Panc1 (cell line): ENCODE results near the gene GALNT13. TPM values are rescaled to one million over a fixed set of nuclear protein-coding genes. Genes with fewer than 3 reads are reported as not detected.

Experiments
- ATAC-seq: fragments of 200-7000 bp; cut with Tn5 transposase; 2 replicates; pipeline ENCODE4 v1.9.1; 2020; ENCODE audit warnings: mild to moderate bottlenecking, moderate library complexity
- BruUV-seq: library from RNA; stranded (reverse); fragments of 400-500 nt; replicated peaks from 2 replicates; lab custom pipeline; 2021; lab: Mats Ljungman, UMichigan
- CTCF ChIA-PET: fragments of 300-600 bp; sonication (Branson Sonifier 250); formaldehyde crosslinking; loops from one replicate; lab custom pipeline; 2022; ENCODE audit warnings: antibody characterized with exemption; lab: Charles Lee
- POLR2A ChIA-PET: fragments of 300-600 bp; sonication (Branson Sonifier 250); formaldehyde crosslinking; loops from one replicate; lab custom pipeline; 2022; ENCODE audit warnings: antibody characterized with exemption; lab: Charles Lee
- DNase-seq: peaks from one replicate; pipeline ENCODE4 v3.0.0-alpha.2; 2010; ENCODE audit warnings: low read depth, low spot score
- H3K27ac ChIP-seq: 2 replicates; pipeline ENCODE4 v1.5.1; 2011; ENCODE audit warnings: mild to moderate bottlenecking, low read length, inconsistent platforms
- H3K27me3 ChIP-seq: fragments of 200-500 bp; sonication (Bioruptor generic); 2 replicates; pipeline ENCODE4 v1.6.0; 2014; ENCODE audit warnings: low read length, inconsistent platforms; ENCODE audit not compliant: control insufficient read depth, insufficient read depth
- H3K36me3 ChIP-seq: fragments of 200-500 bp; sonication (Bioruptor generic); 2 replicates; pipeline ENCODE4 v1.5.1; 2014; ENCODE audit warnings: inconsistent platforms, mild to moderate bottlenecking, low read length, moderate library complexity; ENCODE audit not compliant: control insufficient read depth, insufficient read depth
- H3K4me1 ChIP-seq: 2 replicates; pipeline ENCODE4 v1.5.1; 2011; ENCODE audit warnings: inconsistent platforms, mild to moderate bottlenecking, low read length, moderate library complexity; ENCODE audit not compliant: control insufficient read depth, insufficient read depth
- H3K4me3 ChIP-seq, 2 experiments: 2 replicates each; pipeline ENCODE4 v1.5.1; 2011 to 2012; ENCODE audit warnings: low read depth in 2 of 2, low read length in 2 of 2, mild to moderate bottlenecking in 2 of 2, inconsistent platforms in 1 of 2, moderate library complexity in 1 of 2
- H3K9me3 ChIP-seq: fragments of 200-500 bp; sonication (Bioruptor generic); 2 replicates; pipeline ENCODE4 v1.5.1; 2014; ENCODE audit warnings: low read depth, mild to moderate bottlenecking, inconsistent platforms, low read length, moderate library complexity; ENCODE audit not compliant: control insufficient read depth, insufficient read depth
- POLR2AphosphoS5 ChIP-seq: IDR thresholded peaks from 2 replicates; pipeline ENCODE4 v1.6.1; 2012; ENCODE audit warnings: mild to moderate bottlenecking, low read depth, low read length, moderate library complexity
- SIN3A ChIP-seq: IDR thresholded peaks from 2 replicates; pipeline ENCODE4 v1.6.1; 2012; ENCODE audit warnings: low read depth, mild to moderate bottlenecking, low read length, moderate library complexity, borderline replicate concordance; ENCODE audit not compliant: insufficient read depth
- TCF7L2 ChIP-seq: IDR thresholded peaks from 2 replicates; pipeline ENCODE4 v1.6.1; 2011; ENCODE audit warnings: mild to moderate bottlenecking, low read depth, low read length, inconsistent platforms
- in situ Hi-C: cut with HindIII; loops from 2 replicates; pipeline ENCODE4 v1.10.0; 2016; ENCODE audit warnings: low sequenced_read_pairs, low pct_unique_long_range_greater_than_20kb
- intact Hi-C: fragments of 100-400 bp; cut with micrococcal nuclease; formaldehyde crosslinking; loops from one replicate; pipeline ENCODE4 v1.10.0; 2022; ENCODE audit not compliant: unreplicated experiment
- total RNA-seq: library from RNA; stranded (reverse); gene quantifications from one replicate; pipeline ENCODE4 v1.2.1, GENCODE V29; 2021; ENCODE audit not compliant: unreplicated experiment
- TF ChIP-seq, protein P1 (sequence below): fragments of 450-650 bp; IDR thresholded peaks from 2 replicates; pipeline ENCODE4 v1.5.1; 2017; ENCODE audit warnings: mild to moderate bottlenecking
- TF ChIP-seq, protein P2 (sequence below), 2 experiments: IDR thresholded peaks; 2 replicates each; pipeline ENCODE4 v1.6.1; 2011 to 2012; ENCODE audit warnings: low read depth in 2 of 2, control low read depth in 1 of 2, low read length in 1 of 2, mild to moderate bottlenecking in 1 of 2, moderate library complexity in 1 of 2; ENCODE audit not compliant: insufficient read depth in 1 of 2

Gene GALNT13
- total RNA-seq, 1 experiment from 2014 or later: not detected

DNA sequence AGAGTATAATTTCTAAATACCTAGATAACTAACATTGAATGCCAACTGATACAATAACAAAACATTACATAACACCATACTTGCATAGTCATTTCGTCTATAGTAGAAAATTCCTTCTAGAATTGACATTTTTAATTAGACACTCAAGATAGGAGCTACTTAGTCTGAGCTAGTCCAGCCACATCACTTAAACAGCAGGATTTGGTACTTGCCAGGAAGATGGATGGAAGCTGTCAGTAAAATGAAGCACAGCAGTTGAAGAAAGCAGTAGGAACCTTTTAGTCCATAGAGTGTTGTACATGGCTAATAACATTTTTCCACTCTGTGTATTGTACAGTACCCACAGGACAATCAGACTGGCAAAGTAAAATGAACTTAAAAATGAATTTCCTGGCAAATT lies 372.0 kb downstream of the GALNT13 start:
- CTCF ChIA-PET: no interaction called here
- Histone ChIP-seq H3K36me3 (no peaks in the 10 kb centered on the region), H3K27me3 (no peaks in the 10 kb centered on the region), H3K27ac (no peak overlapping the region), H3K4me3 (no peak overlapping the region), H3K4me1 (no peaks in the 10 kb centered on the region), H3K9me3 (no peaks in the 10 kb centered on the region)
- TF ChIP-seq, protein P1, sequence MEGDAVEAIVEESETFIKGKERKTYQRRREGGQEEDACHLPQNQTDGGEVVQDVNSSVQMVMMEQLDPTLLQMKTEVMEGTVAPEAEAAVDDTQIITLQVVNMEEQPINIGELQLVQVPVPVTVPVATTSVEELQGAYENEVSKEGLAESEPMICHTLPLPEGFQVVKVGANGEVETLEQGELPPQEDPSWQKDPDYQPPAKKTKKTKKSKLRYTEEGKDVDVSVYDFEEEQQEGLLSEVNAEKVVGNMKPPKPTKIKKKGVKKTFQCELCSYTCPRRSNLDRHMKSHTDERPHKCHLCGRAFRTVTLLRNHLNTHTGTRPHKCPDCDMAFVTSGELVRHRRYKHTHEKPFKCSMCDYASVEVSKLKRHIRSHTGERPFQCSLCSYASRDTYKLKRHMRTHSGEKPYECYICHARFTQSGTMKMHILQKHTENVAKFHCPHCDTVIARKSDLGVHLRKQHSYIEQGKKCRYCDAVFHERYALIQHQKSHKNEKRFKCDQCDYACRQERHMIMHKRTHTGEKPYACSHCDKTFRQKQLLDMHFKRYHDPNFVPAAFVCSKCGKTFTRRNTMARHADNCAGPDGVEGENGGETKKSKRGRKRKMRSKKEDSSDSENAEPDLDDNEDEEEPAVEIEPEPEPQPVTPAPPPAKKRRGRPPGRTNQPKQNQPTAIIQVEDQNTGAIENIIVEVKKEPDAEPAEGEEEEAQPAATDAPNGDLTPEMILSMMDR: no peak
- no peak for TF ChIP-seq TCF7L2
- TF ChIP-seq, protein P2, sequence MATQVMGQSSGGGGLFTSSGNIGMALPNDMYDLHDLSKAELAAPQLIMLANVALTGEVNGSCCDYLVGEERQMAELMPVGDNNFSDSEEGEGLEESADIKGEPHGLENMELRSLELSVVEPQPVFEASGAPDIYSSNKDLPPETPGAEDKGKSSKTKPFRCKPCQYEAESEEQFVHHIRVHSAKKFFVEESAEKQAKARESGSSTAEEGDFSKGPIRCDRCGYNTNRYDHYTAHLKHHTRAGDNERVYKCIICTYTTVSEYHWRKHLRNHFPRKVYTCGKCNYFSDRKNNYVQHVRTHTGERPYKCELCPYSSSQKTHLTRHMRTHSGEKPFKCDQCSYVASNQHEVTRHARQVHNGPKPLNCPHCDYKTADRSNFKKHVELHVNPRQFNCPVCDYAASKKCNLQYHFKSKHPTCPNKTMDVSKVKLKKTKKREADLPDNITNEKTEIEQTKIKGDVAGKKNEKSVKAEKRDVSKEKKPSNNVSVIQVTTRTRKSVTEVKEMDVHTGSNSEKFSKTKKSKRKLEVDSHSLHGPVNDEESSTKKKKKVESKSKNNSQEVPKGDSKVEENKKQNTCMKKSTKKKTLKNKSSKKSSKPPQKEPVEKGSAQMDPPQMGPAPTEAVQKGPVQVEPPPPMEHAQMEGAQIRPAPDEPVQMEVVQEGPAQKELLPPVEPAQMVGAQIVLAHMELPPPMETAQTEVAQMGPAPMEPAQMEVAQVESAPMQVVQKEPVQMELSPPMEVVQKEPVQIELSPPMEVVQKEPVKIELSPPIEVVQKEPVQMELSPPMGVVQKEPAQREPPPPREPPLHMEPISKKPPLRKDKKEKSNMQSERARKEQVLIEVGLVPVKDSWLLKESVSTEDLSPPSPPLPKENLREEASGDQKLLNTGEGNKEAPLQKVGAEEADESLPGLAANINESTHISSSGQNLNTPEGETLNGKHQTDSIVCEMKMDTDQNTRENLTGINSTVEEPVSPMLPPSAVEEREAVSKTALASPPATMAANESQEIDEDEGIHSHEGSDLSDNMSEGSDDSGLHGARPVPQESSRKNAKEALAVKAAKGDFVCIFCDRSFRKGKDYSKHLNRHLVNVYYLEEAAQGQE (IDR thresholded peaks at IDR 0.05; ENCODE audit: insufficient read depth in 1 of 2, low read depth in 2 of 2, low read length in 1 of 2): no peak
- no peak for TF ChIP-seq POLR2AphosphoS5
- no peak for TF ChIP-seq SIN3A
- no peak for ATAC-seq
- BruUV-seq: no TSS peak
- in situ Hi-C loops (no loop called here), intact Hi-C loops (no loop called here)
- POLR2A ChIA-PET: no interaction called here
- no peak for DNase-seq

DNA sequence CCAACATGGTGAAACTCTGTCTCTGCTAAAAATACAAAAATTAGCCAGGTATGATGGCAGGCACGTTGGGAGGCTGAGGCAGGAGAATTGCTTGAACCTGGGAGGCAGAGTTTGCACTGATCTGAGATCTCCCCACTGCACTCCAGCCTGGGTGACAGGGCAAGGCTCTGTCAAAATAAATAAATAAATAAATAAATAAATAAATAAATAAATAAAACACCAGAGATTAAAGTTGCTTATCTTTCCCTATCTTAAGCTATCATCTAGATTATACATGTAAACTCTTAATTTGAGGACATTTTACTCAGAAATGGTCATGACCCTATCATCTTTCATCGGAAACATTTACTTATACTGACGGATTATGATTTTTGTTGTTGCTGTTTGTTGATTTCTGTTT lies 373.2 kb downstream of the GALNT13 start:
- ChIA-PET CTCF (no interaction called here), POLR2A (no interaction called here)
- no peaks in the 10 kb centered on the region for H3K36me3 ChIP-seq
- in situ Hi-C loops (no loop called here), intact Hi-C loops (no loop called here)
- no peak overlapping the region for H3K4me3 ChIP-seq
- DNase-seq (no peak), ATAC-seq (no peak)
- H3K27ac ChIP-seq: no peak overlapping the region
- no peaks in the 10 kb centered on the region for H3K27me3 ChIP-seq
- no peak for TF ChIP-seq POLR2AphosphoS5
- TF ChIP-seq, protein P1: no peak
- no peak for TF ChIP-seq SIN3A
- TF ChIP-seq, protein P2 (IDR thresholded peaks at IDR 0.05; ENCODE audit: insufficient read depth in 1 of 2, low read depth in 2 of 2, low read length in 1 of 2): no peak
- TF ChIP-seq TCF7L2: no peak
- no peaks in the 10 kb centered on the region for H3K9me3 ChIP-seq
- H3K4me1 ChIP-seq: no peaks in the 10 kb centered on the region
- BruUV-seq: no TSS peak
